CD14-positive monocyte (primary cell): ENCODE measurements around the gene DRD5. TPM values are rescaled to one million over a fixed set of nuclear protein-coding genes. Genes with fewer than 3 reads are reported as not detected.

Experiments used
- DNase-seq, 3 donors: peaks; one replicate each; pipeline ENCODE4 v3.0.0-alpha.2; 2011 to 2022
- H2AFZ ChIP-seq: 2 replicates; pipeline ENCODE4 v1.6.0; 2012; ENCODE audit warnings: mild to moderate bottlenecking, low read depth, low read length, inconsistent platforms; ENCODE audit not compliant: insufficient read depth, poor library complexity, severe bottlenecking
- H3K27ac ChIP-seq, 2 donors: 1 replicate in 1 of 2; 2 replicates in 1 of 2; pipeline ENCODE4 v1.5.1; 2012 to 2013; ENCODE audit warnings: low read length in 2 of 2, control low read depth in 1 of 2, inconsistent platforms in 1 of 2, low read depth in 1 of 2, mild to moderate bottlenecking in 1 of 2
- H3K27me3 ChIP-seq, 2 donors: one replicate each; pipeline versions ENCODE4 v1.6.0 to v1.6.1; 2011 to 2013; ENCODE audit warnings: low read length in 2 of 2; ENCODE audit not compliant: control insufficient read depth in 2 of 2, insufficient read depth in 2 of 2
- H3K36me3 ChIP-seq, 2 donors: replicated peaks in 1 of 2; 1 replicate in 1 of 2; 2 replicates in 1 of 2; pipeline versions ENCODE4 v1.5.1 to v1.6.1; 2012 to 2013; ENCODE audit warnings: low read length in 2 of 2, control low read depth in 1 of 2, inconsistent platforms in 1 of 2, mild to moderate bottlenecking in 1 of 2; ENCODE audit not compliant: insufficient read depth in 2 of 2, control insufficient read depth in 1 of 2
- H3K4me1 ChIP-seq, 2 donors: 1 replicate in 1 of 2; 2 replicates in 1 of 2; pipeline versions ENCODE4 v1.5.1 to v1.6.1; 2012 to 2013; ENCODE audit warnings: low read length in 2 of 2, control low read depth in 1 of 2, inconsistent platforms in 1 of 2, mild to moderate bottlenecking in 1 of 2, moderate library complexity in 1 of 2; ENCODE audit not compliant: insufficient read depth in 2 of 2, control insufficient read depth in 1 of 2
- H3K4me2 ChIP-seq: replicated peaks from 2 replicates; pipeline ENCODE3; 2012; ENCODE audit warnings: low read length, moderate library complexity, mild to moderate bottlenecking; ENCODE audit not compliant: poor library complexity, severe bottlenecking; ENCODE audit errors: extremely low read depth
- H3K4me3 ChIP-seq, 3 experiments: fragments of 200-600 bp in 1 of 3; sonication (generic) in 1 of 3; replicated peaks in 1 of 3; 1 replicate in 2 of 3; 2 replicates in 1 of 3; pipeline ENCODE4 v1.5.1; 2011 to 2013; ENCODE audit warnings: low read length in 3 of 3, mild to moderate bottlenecking in 3 of 3, control low read depth in 2 of 3, low read depth in 2 of 3, inconsistent platforms in 1 of 3, moderate library complexity in 1 of 3
- H3K79me2 ChIP-seq: 2 replicates; pipeline ENCODE4 v1.6.0; 2012; ENCODE audit warnings: mild to moderate bottlenecking, control low read depth, inconsistent platforms, low read length, moderate library complexity; ENCODE audit not compliant: insufficient read depth
- H3K9ac ChIP-seq: 2 replicates; pipeline ENCODE4 v1.6.0; 2017; ENCODE audit warnings: low read length, mild to moderate bottlenecking; ENCODE audit not compliant: insufficient read depth, poor library complexity, severe bottlenecking
- H3K9me3 ChIP-seq, 2 donors: replicated peaks in 1 of 2; 1 replicate in 1 of 2; 2 replicates in 1 of 2; pipeline versions ENCODE4 v1.5.1 to v1.6.1; 2012 to 2013; ENCODE audit warnings: low read length in 2 of 2, control low read depth in 1 of 2; ENCODE audit not compliant: control insufficient read depth in 1 of 2, insufficient read depth in 1 of 2
- H4K20me1 ChIP-seq: 2 replicates; pipeline ENCODE4 v1.6.0; 2012; ENCODE audit warnings: mild to moderate bottlenecking, low read length, control low read depth, moderate library complexity; ENCODE audit not compliant: insufficient read depth
- H3K27ac Mint-ChIP-seq, 7 donors: one replicate each; pipeline ENCODE4 v1.8.0; 2020; ENCODE audit warnings: mild to moderate bottlenecking in 7 of 7, mixed read lengths in 7 of 7, moderate library complexity in 6 of 7, inconsistent platforms in 2 of 7
- H3K27me3 Mint-ChIP-seq, 3 donors: one replicate each; pipeline ENCODE4 v1.8.0; 2021 to 2022; ENCODE audit warnings: low read depth in 3 of 3, mild to moderate bottlenecking in 3 of 3, mixed read lengths in 3 of 3, moderate library complexity in 3 of 3, inconsistent platforms in 1 of 3
- H3K36me3 Mint-ChIP-seq, 2 donors: one replicate each; pipeline ENCODE4 v1.8.0; 2020; ENCODE audit warnings: mixed read lengths in 2 of 2, inconsistent platforms in 1 of 2, mild to moderate bottlenecking in 1 of 2
- H3K4me1 Mint-ChIP-seq: one replicate; pipeline ENCODE4 v1.8.0; 2020; ENCODE audit warnings: mild to moderate bottlenecking, mixed read lengths
- H3K4me3 Mint-ChIP-seq, 2 donors: one replicate each; pipeline ENCODE4 v1.8.0; 2020; ENCODE audit warnings: mild to moderate bottlenecking in 2 of 2, mixed read lengths in 2 of 2, moderate library complexity in 1 of 2
- H3K9me3 Mint-ChIP-seq, 7 donors: one replicate each; pipeline ENCODE4 v1.8.0; 2020 to 2022; ENCODE audit warnings: mixed read lengths in 7 of 7, mild to moderate bottlenecking in 6 of 7, moderate library complexity in 6 of 7, inconsistent platforms in 2 of 7
- CTCF ChIP-seq: fragments of 200-600 bp; IDR thresholded peaks from one replicate; pipeline ENCODE4 v1.8.0; 2022; ENCODE audit warnings: antibody characterized with exemption, mild to moderate bottlenecking
- WGBS: methylation state at CpG from one replicate; pipeline ENCODE4 v1.1.5; 2013; ENCODE audit warnings: missing lambda C conversion rate; ENCODE audit not compliant: insufficient coverage; 5-methylcytosine and 5-hydroxymethylcytosine counted together
- intact Hi-C, 2 donors: fragments of 100-400 bp; cut with micrococcal nuclease; formaldehyde crosslinking; loops; one replicate each; pipeline versions ENCODE4 v1.15.0 to v1.15.1; 2023
- polyA plus RNA-seq, 3 donors: library from polyadenylated mRNA; depleted of rRNA in 1 of 3; unstranded in 2 of 3; stranded (reverse) in 1 of 3; fragments of 300-500 nt in 2 of 3; fragments of >200 nt in 1 of 3; fragmentation: Illumina TruSeq in 2 of 3; gene quantifications; 1 replicate in 2 of 3; 2 replicates in 1 of 3; pipeline ENCODE4 v1.2.3, GENCODE V29; 2012 to 2021

Gene DRD5
- polyA plus RNA-seq, 3 donors: not detected

DNA sequence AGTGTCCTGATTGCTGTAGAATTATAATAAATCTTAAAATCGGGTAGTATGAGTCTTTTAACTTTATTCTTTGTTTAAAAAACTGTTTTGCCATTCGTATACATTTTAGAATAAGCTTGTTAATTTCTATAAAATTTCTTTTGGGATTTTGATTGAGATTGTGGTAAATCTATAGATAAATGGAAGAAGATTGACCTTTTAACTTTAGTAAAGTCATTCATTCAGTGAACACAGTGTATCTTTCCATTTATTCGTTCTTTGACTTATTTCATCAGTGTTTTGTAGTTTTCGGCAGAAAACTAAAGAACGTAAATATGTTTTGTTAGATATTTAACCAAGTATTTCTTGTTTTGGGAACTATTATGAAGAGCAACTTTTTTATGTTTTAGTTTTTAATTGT lies 38.9 kb downstream of the DRD5 start:
- Histone ChIP-seq H3K9me3 (no peaks in the 10 kb centered on the region), H2AFZ (no peak overlapping the region), H3K4me2 (no peak overlapping the region), H4K20me1 (no peaks in the 10 kb centered on the region), H3K9ac (no peak overlapping the region), H3K27ac (no peak overlapping the region), H3K4me3 (no peak overlapping the region), H3K27me3 (no peaks in the 10 kb centered on the region), H3K36me3 (peaks cover 21 to 43% of the 10 kb centered on the region in 2 donors), H3K79me2 (no peaks in the 10 kb centered on the region), H3K4me1 (no peaks in the 10 kb centered on the region)
- no peak for TF ChIP-seq CTCF
- peaks cover 0 to 1% (median 0%) of the 10 kb centered on the region in 7 donors for H3K9me3 Mint-ChIP-seq
- H3K27me3 Mint-ChIP-seq: no peaks in the 10 kb centered on the region
- intact Hi-C loops: no loop called here
- H3K36me3 Mint-ChIP-seq: peaks cover 52 to 73% of the 10 kb centered on the region in 2 donors
- H3K4me3 Mint-ChIP-seq: no peak overlapping the region
- WGBS: no CpG with 5 or more reads among the region's 5 CpGs
- no peak overlapping the region for H3K27ac Mint-ChIP-seq
- no peaks in the 10 kb centered on the region for H3K4me1 Mint-ChIP-seq
- no peak for DNase-seq

- H3K4me2 ChIP-seq: no peak overlapping the region
- H3K4me3 ChIP-seq: no peak overlapping the region
- no peak overlapping the region for H3K27ac Mint-ChIP-seq
- H3K4me1 ChIP-seq: no peaks in the 10 kb centered on the region
- no peaks in the 10 kb centered on the region for H3K27me3 Mint-ChIP-seq
- no peaks in the 10 kb centered on the region for H3K79me2 ChIP-seq
- H3K9me3 Mint-ChIP-seq: peaks cover 0 to 1% (median 0%) of the 10 kb centered on the region in 7 donors
- H3K4me3 Mint-ChIP-seq: no peak overlapping the region
- H4K20me1 ChIP-seq: no peaks in the 10 kb centered on the region
- no peaks in the 10 kb centered on the region for H3K27me3 ChIP-seq
- intact Hi-C loops: no loop called here
- H2AFZ ChIP-seq: no peak overlapping the region
- no peaks in the 10 kb centered on the region for H3K9me3 ChIP-seq
- TF ChIP-seq CTCF: no peak
- H3K9ac ChIP-seq: no peak overlapping the region
- DNase-seq: no peak
- WGBS: 40% methylated on average over 1 of the region's 3 CpGs
- peaks cover 31 to 84% of the 10 kb centered on the region in 2 donors for H3K36me3 ChIP-seq
- no peaks in the 10 kb centered on the region for H3K4me1 Mint-ChIP-seq
- H3K27ac ChIP-seq: no peak overlapping the region
- H3K36me3 Mint-ChIP-seq: peaks cover 80 to 84% of the 10 kb centered on the region in 2 donors
Measured at GRCh38 chr4:9825049-9825448, 43.6 kb downstream of the DRD5 start.
